CD4-positive, alpha-beta memory T cell (primary cell): ENCODE data around the gene ACTN3. TPM values are rescaled to one million over a fixed set of nuclear protein-coding genes. Genes with fewer than 3 reads are reported as not detected.

ENCODE experiments used
- CTCF ChIA-PET: fragments of 350-600 bp; sonication (Branson Sonifier 250); formaldehyde crosslinking; loops from one replicate; lab custom pipeline; 2021; ENCODE audit warnings: inconsistent platforms; ENCODE audit not compliant: partially characterized antibody; lab: Charles Lee
- POLR2A ChIA-PET: fragments of 350-600 bp; sonication (Branson Sonifier 250); formaldehyde crosslinking; loops from one replicate; lab custom pipeline; 2021; ENCODE audit not compliant: partially characterized antibody; lab: Charles Lee
- DNase-seq, 5 donors: peaks; one replicate each; pipeline versions ENCODE4 v3.0.0 to v3.0.0-alpha.2; 2020 to 2022; ENCODE audit warnings: mixed read lengths in 1 of 5
- H3K27ac ChIP-seq: one replicate; pipeline ENCODE4 v1.7.0; 2013; ENCODE audit warnings: low read depth, low read length
- H3K27me3 ChIP-seq: 2 replicates; pipeline ENCODE4 v1.7.0; 2013; ENCODE audit warnings: mild to moderate bottlenecking, low read length, moderate library complexity; ENCODE audit not compliant: insufficient read depth
- H3K36me3 ChIP-seq: 2 replicates; pipeline ENCODE4 v1.7.0; 2013; ENCODE audit warnings: mild to moderate bottlenecking, low read length, moderate library complexity; ENCODE audit not compliant: insufficient read depth
- H3K4me1 ChIP-seq: 2 replicates; pipeline ENCODE4 v1.7.0; 2013; ENCODE audit warnings: mild to moderate bottlenecking, low read length, moderate library complexity; ENCODE audit not compliant: insufficient read depth
- H3K4me3 ChIP-seq, 2 donors: one replicate each; pipeline ENCODE4 v1.7.0; 2013; ENCODE audit warnings: low read length in 2 of 2, mild to moderate bottlenecking in 1 of 2
- H3K9me3 ChIP-seq, 2 donors: one replicate each; pipeline ENCODE4 v1.7.0; 2013; ENCODE audit warnings: low read length in 2 of 2, control low read depth in 1 of 2; ENCODE audit not compliant: control insufficient read depth in 1 of 2
- H3K27ac Mint-ChIP-seq, 7 donors: one replicate each; pipeline ENCODE4 v1.8.0; 2020 to 2021; ENCODE audit warnings: mixed read lengths in 7 of 7, mild to moderate bottlenecking in 6 of 7, inconsistent platforms in 3 of 7, moderate library complexity in 3 of 7
- H3K27me3 Mint-ChIP-seq, 2 donors: one replicate each; pipeline ENCODE4 v1.8.0; 2020 to 2021; ENCODE audit warnings: mixed read lengths in 2 of 2
- H3K36me3 Mint-ChIP-seq, 2 donors: one replicate each; pipeline ENCODE4 v1.8.0; 2020 to 2021; ENCODE audit warnings: mixed read lengths in 2 of 2, inconsistent platforms in 1 of 2, mild to moderate bottlenecking in 1 of 2
- H3K4me1 Mint-ChIP-seq, 4 donors: one replicate each; pipeline ENCODE4 v1.8.0; 2020 to 2021; ENCODE audit warnings: mixed read lengths in 4 of 4, mild to moderate bottlenecking in 1 of 4
- H3K4me3 Mint-ChIP-seq, 8 donors: one replicate each; pipeline ENCODE4 v1.8.0; 2020 to 2021; ENCODE audit warnings: mixed read lengths in 8 of 8, mild to moderate bottlenecking in 7 of 8, moderate library complexity in 6 of 8, inconsistent platforms in 3 of 8
- H3K9me3 Mint-ChIP-seq, 8 donors: one replicate each; pipeline ENCODE4 v1.8.0; 2020 to 2021; ENCODE audit warnings: mixed read lengths in 8 of 8, mild to moderate bottlenecking in 5 of 8, inconsistent platforms in 3 of 8, moderate library complexity in 1 of 8
- intact Hi-C: fragments of 100-400 bp; cut with micrococcal nuclease; formaldehyde crosslinking; loops from one replicate; pipeline ENCODE4 v1.15.1; 2023
- polyA plus RNA-seq, 2 donors: library from polyadenylated mRNA; unstranded; fragments of 300-500 nt; fragmentation: Illumina TruSeq; gene quantifications; one replicate each; pipeline ENCODE4 v1.2.3, GENCODE V29; 2021
- total RNA-seq, 2 experiments: library from RNA; stranded (reverse); gene quantifications; one replicate each; pipeline ENCODE4 v1.2.3, GENCODE V29; 2021

The ACTN3 gene
- total RNA-seq = under 1 TPM; 0.17 to 0.20 TPM
- not detected for polyA plus RNA-seq

DNA sequence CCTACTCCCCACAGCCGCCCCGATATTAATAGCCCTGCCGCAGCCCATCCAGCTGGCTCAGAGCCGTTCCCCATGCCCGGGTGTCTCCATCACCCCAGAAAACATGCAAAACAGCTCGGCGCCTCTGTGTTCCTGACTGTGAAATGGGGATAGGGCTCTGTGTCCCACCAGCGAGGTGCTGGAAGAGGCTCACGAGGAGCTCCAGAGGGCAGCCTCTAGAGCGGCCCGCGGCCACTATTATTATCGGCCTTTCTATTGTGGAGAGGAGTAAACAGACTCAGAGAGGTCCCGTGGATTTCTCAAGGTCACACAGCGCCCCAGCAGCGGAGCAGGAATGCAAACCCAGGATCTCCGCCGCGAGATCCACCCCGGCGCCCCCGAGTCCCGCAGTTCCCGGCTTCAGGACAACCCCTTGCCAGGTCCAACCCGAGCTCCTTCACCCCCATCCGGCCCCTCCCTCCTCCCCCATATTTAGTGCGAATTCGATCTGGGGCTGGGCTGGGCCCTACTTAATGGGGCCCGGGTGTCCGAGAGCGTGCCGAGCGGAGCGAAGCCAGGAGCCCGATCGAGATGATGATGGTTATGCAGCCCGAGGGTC is at the start of gene ACTN3:
ACTN3 (plus strand) TSS at position 536 of the 598 bp plus-strand sequence; CDS start at position 571, 35 bp downstream.
- Mint-ChIP-seq H3K36me3 (peaks cover 20 to 29% of the 10 kb centered on the region in 2 donors), H3K27ac (peak within 1 kb of the TSS; percentile 67 to 91 (median 89)), H3K4me1 (peaks cover 21 to 57% (median 33%) of the 10 kb centered on the region in 4 donors), H3K4me3 (peak within 1 kb of the TSS; percentile 85 to 93 (median 87)), H3K27me3 (no peaks in the 10 kb centered on the region), H3K9me3 (no peaks in the 10 kb centered on the region)
- intact Hi-C loops = loop anchor here (1.0 kb wide), 2 partner anchors 47 to 132 kb away; partner anchors contain the start of genes CCDC87 and CCS
- no peaks in the 10 kb centered on the region for H3K36me3 ChIP-seq
- H3K27me3 ChIP-seq = no peaks in the 10 kb centered on the region
- DNase-seq = no peak
- ChIA-PET POLR2A (interaction anchor here (0.6 to 4.1 kb wide), 24 partner anchors 8 to 658 kb away, joined by 3 to 44 read pairs (median 5); partner anchors contain the start of genes BBS1, CCDC87, CCS and CTSF), CTCF (interaction anchor here (2.1 to 2.9 kb wide), 2 partner anchors 34 to 131 kb away, joined by 11 to 17 read pairs; partner anchors contain the start of gene RBM4B)
- peaks cover 35% of the 10 kb centered on the region for H3K4me1 ChIP-seq
- H3K27ac ChIP-seq = peak within 1 kb of the TSS; percentile 82
- peak within 1 kb of the TSS; percentile 82 to 84 for H3K4me3 ChIP-seq
- H3K9me3 ChIP-seq = no peaks in the 10 kb centered on the region

DNA sequence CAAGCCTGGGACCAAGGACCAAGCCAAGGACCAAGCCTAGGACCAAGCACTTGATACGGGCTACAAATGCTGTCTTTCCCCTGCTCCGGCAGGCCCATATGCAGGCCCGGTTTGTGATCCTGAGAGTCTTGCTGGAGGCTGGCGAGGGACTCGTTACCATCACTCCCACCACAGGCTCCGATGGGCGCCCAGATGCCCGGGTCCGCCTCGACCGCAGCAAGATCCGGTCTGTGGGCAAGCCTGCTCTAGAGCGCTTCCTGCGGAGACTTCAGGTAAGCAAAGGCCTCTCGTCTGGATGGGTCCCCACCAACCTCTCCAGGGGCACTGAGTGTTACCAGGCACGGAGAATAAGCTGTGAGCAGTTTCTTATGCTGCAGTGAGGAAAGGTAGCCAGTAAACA is 49.5 kb upstream of the ACTN3 start:
- H3K27ac Mint-ChIP-seq = no peak overlapping the region
- Histone ChIP-seq H3K9me3 (no peaks in the 10 kb centered on the region), H3K4me3 (no peak overlapping the region), H3K27me3 (no peaks in the 10 kb centered on the region), H3K27ac (no peak overlapping the region), H3K4me1 (no peaks in the 10 kb centered on the region), H3K36me3 (peaks cover 22% of the 10 kb centered on the region)
- no peaks in the 10 kb centered on the region for H3K9me3 Mint-ChIP-seq
- peaks cover 0 to 1% (median 0%) of the 10 kb centered on the region in 4 donors for H3K4me1 Mint-ChIP-seq
- intact Hi-C loops = no loop called here
- CTCF ChIA-PET = no interaction called here
- no peaks in the 10 kb centered on the region for H3K27me3 Mint-ChIP-seq
- POLR2A ChIA-PET = no interaction called here
- H3K36me3 Mint-ChIP-seq = peaks cover 18 to 27% of the 10 kb centered on the region in 2 donors
- H3K4me3 Mint-ChIP-seq = no peak overlapping the region
- no peak for DNase-seq

DNA sequence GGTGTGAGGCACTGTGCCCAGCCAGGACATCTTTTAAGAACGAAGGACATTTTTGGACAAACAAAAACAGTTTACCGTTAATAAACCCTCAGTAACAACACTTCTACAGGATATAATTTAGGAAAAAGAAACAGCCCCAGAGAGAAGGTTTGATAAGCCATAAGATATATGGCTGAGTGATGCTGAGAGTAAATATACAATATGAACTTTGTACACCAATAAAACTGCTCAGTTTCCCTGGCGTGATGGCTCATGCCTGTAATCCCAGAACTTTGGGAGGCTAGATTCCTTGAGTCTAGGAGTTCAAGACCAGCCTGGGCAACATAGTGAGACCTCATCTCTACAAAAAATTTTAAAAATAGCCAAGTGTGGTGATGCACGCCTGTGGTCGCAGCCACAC is 48.2 kb upstream of the ACTN3 start:
- Histone ChIP-seq H3K27ac (no peak overlapping the region), H3K4me3 (no peak overlapping the region), H3K9me3 (no peaks in the 10 kb centered on the region), H3K36me3 (peaks cover 14% of the 10 kb centered on the region), H3K27me3 (no peaks in the 10 kb centered on the region), H3K4me1 (no peaks in the 10 kb centered on the region)
- DNase-seq = no peak
- no peaks in the 10 kb centered on the region for H3K9me3 Mint-ChIP-seq
- no peak overlapping the region for H3K27ac Mint-ChIP-seq
- POLR2A ChIA-PET = no interaction called here
- intact Hi-C loops = no loop called here
- H3K4me1 Mint-ChIP-seq = no peaks in the 10 kb centered on the region
- CTCF ChIA-PET = no interaction called here
- H3K27me3 Mint-ChIP-seq = no peaks in the 10 kb centered on the region
- H3K36me3 Mint-ChIP-seq = peaks cover 18 to 24% of the 10 kb centered on the region in 2 donors
- no peak overlapping the region for H3K4me3 Mint-ChIP-seq

- Histone ChIP-seq H3K27me3 (no peaks in the 10 kb centered on the region), H3K27ac (no peak overlapping the region), H3K9me3 (no peaks in the 10 kb centered on the region), H3K4me3 (no peak overlapping the region), H3K4me1 (peaks cover 4% of the 10 kb centered on the region), H3K36me3 (peaks cover 10% of the 10 kb centered on the region)
- H3K9me3 Mint-ChIP-seq = no peaks in the 10 kb centered on the region
- intact Hi-C loops = no loop called here
- no peak overlapping the region for H3K27ac Mint-ChIP-seq
- H3K36me3 Mint-ChIP-seq = peaks cover 19 to 22% of the 10 kb centered on the region in 2 donors
- no peak for DNase-seq
- ChIA-PET POLR2A (no interaction called here), CTCF (no interaction called here)
- peaks cover 0 to 3% (median 2%) of the 10 kb centered on the region in 4 donors for H3K4me1 Mint-ChIP-seq
- no peak overlapping the region for H3K4me3 Mint-ChIP-seq
- no peaks in the 10 kb centered on the region for H3K27me3 Mint-ChIP-seq
These were observed 41.4 kb upstream of the ACTN3 start for GRCh38 chr11:66505276-66505816.

GRCh38 chr11:66509131-66509561 is 37.6 kb upstream of the ACTN3 start:
- H3K4me1 ChIP-seq = peaks cover 18% of the 10 kb centered on the region
- H3K27ac ChIP-seq = no peak overlapping the region
- CTCF ChIA-PET = interaction anchor here (0.7 to 1.1 kb wide), 2 partner anchors 26 to 71 kb away, joined by 3 read pairs; partner anchors contain the start of gene MRPL11
- H3K27ac Mint-ChIP-seq = no peak overlapping the region
- H3K4me3 Mint-ChIP-seq = no peak overlapping the region
- peaks cover 11 to 19% of the 10 kb centered on the region in 2 donors for H3K36me3 Mint-ChIP-seq
- H3K4me1 Mint-ChIP-seq = peaks cover 8 to 19% (median 17%) of the 10 kb centered on the region in 4 donors
- H3K27me3 Mint-ChIP-seq = no peaks in the 10 kb centered on the region
- DNase-seq = no peak
- intact Hi-C loops = no loop called here
- peaks cover 10% of the 10 kb centered on the region for H3K36me3 ChIP-seq
- H3K9me3 Mint-ChIP-seq = no peaks in the 10 kb centered on the region
- H3K9me3 ChIP-seq = no peaks in the 10 kb centered on the region
- POLR2A ChIA-PET = interaction anchor here (0.6 to 3.5 kb wide), 5 partner anchors 30 to 1921 kb away, joined by 3 to 19 read pairs (median 4); partner anchors contain the start of genes DPP3, PELI3 and YIF1A
- no peaks in the 10 kb centered on the region for H3K27me3 ChIP-seq
- no peak overlapping the region for H3K4me3 ChIP-seq

DNA sequence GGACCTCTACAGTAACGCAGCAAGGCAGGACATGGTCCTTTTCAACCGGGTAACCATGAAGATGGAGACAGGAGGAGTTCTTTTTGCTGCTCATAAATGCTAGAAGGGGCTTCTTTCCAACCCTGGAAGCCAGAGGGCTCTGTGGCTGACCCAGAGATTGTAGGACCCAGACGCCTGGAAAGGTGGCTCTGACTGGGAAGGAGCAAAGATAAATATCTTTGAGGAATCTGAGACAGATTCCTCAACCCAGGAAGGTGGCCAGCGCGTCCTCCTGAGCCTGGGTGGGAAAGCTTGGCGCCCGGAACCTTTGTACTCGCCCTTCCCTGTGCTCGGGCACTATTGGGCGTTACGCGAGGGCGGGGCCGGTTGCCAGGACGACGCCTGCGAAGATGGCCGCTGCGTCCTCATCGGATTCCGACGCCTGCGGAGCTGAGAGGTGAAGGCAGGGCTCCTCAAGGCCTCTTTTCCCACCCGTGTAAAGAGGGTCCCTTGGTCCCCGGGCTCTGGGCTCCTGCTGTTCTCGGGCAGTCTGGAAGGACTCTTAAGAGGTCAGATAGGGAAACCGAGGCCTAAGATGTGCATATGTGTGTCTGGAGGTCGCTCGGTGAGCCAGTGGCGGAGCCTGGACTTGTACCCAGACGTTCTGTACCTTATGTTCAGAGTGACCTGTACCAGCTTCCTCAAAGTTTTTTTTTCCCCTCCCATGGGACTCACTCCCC is 36.3 kb upstream of the ACTN3 start, which contains the start of gene BBS1:
BBS1 (plus strand) TSS at position 365 of the 719 bp plus-strand sequence; CDS start at position 390, 25 bp downstream.
- intact Hi-C loops = loop anchor here (2.0 kb wide), 1 partner anchor 30 kb away; the partner anchor contains the start of gene DPP3
- Mint-ChIP-seq H3K27me3 (no peaks in the 10 kb centered on the region), H3K36me3 (peaks cover 7 to 19% of the 10 kb centered on the region in 2 donors), H3K9me3 (no peaks in the 10 kb centered on the region), H3K27ac (peak within 1 kb of the TSS; percentile 56 to 91 (median 81)), H3K4me3 (peak within 1 kb of the TSS; percentile 86 to 91 (median 90)), H3K4me1 (peaks cover 8 to 19% (median 17%) of the 10 kb centered on the region in 4 donors)
- DNase-seq = peak; percentile 75 to 79 (median 78)
- Histone ChIP-seq H3K9me3 (no peaks in the 10 kb centered on the region), H3K27me3 (no peaks in the 10 kb centered on the region), H3K27ac (peak within 1 kb of the TSS; percentile 58), H3K4me3 (peak within 1 kb of the TSS; percentile 90 to 94), H3K4me1 (peaks cover 18% of the 10 kb centered on the region), H3K36me3 (peaks cover 4% of the 10 kb centered on the region)
- ChIA-PET CTCF (interaction anchor here (0.5 to 1.1 kb wide), 3 partner anchors 8 to 72 kb away, joined by 3 read pairs; partner anchors contain the start of gene MRPL11), POLR2A (interaction anchor here (0.6 to 3.5 kb wide), 11 partner anchors 31 to 928 kb away, joined by 3 to 19 read pairs (median 3); partner anchors contain the start of genes ACTN3, DPP3, KDM2A and PELI3)
